Adipocyte (in vitro differentiated cells): ENCODE results near the gene OR52E4.

Experiments
- DNase-seq: peaks from one replicate; pipeline ENCODE4 v3.0.0-alpha.2; 2015; ENCODE audit warnings: low read depth
- H3K27me3 ChIP-seq: replicated peaks from 2 replicates; pipeline ENCODE4 v1.7.0; 2013; ENCODE audit warnings: mild to moderate bottlenecking, low read length, moderate library complexity; ENCODE audit not compliant: control insufficient read depth, insufficient read depth
- H3K36me3 ChIP-seq: 2 replicates; pipeline ENCODE4 v1.7.0; 2013; ENCODE audit warnings: low read length, mild to moderate bottlenecking, moderate library complexity; ENCODE audit not compliant: control insufficient read depth, insufficient read depth, severe bottlenecking
- H3K4me1 ChIP-seq: 2 replicates; pipeline ENCODE4 v1.7.0; 2013; ENCODE audit warnings: mild to moderate bottlenecking, low read length, moderate library complexity; ENCODE audit not compliant: control insufficient read depth, insufficient read depth
- H3K4me3 ChIP-seq: 2 replicates; pipeline ENCODE4 v1.7.0; 2013; ENCODE audit warnings: mild to moderate bottlenecking, low read length, moderate library complexity
- H3K9ac ChIP-seq: 2 replicates; pipeline ENCODE4 v1.7.0; 2013; ENCODE audit warnings: mild to moderate bottlenecking, low read length, moderate library complexity
- H3K9me3 ChIP-seq: 2 replicates; pipeline ENCODE4 v1.7.0; 2013; ENCODE audit warnings: mild to moderate bottlenecking, low read length, moderate library complexity; ENCODE audit not compliant: control insufficient read depth

OR52E4 gene

GRCh38 chr11:5880329-5880728, at the start of gene OR52E4:
Gene OR52E4, plus strand, starts transcription at chr11:5880629. Its CDS starts 3,664 bp downstream, at chr11:5884293.
- no peaks in the 10 kb centered on the region for H3K9me3 ChIP-seq
- H3K27me3 ChIP-seq, result peaks cover 12% of the 10 kb centered on the region
- no peak for DNase-seq
- H3K36me3 ChIP-seq, result no peaks in the 10 kb centered on the region
- no peak within 1 kb of the TSS for H3K9ac ChIP-seq
- no peak within 1 kb of the TSS for H3K4me3 ChIP-seq
- H3K4me1 ChIP-seq, result no peaks in the 10 kb centered on the region

- Histone ChIP-seq H3K27me3 (peaks cover 4% of the 10 kb centered on the region), H3K4me1 (peaks cover 8% of the 10 kb centered on the region), H3K4me3 (no peak overlapping the region), H3K36me3 (no peaks in the 10 kb centered on the region), H3K9ac (no peak overlapping the region), H3K9me3 (no peaks in the 10 kb centered on the region)
- DNase-seq, result no peak
Observed at GRCh38 chr11:5831196-5831829, 49.1 kb upstream of the OR52E4 start.

- H3K9me3 ChIP-seq, result no peaks in the 10 kb centered on the region
- peaks cover 4% of the 10 kb centered on the region for H3K27me3 ChIP-seq
- no peaks in the 10 kb centered on the region for H3K36me3 ChIP-seq
- no peak overlapping the region for H3K4me3 ChIP-seq
- peaks cover 8% of the 10 kb centered on the region for H3K4me1 ChIP-seq
- no peak for DNase-seq
- H3K9ac ChIP-seq, result no peak overlapping the region
Observed at GRCh38 chr11:5833446-5833845, 47.0 kb upstream of the OR52E4 start.

- Histone ChIP-seq H3K9me3 (no peaks in the 10 kb centered on the region), H3K4me1 (no peaks in the 10 kb centered on the region), H3K27me3 (peaks cover 4% of the 10 kb centered on the region), H3K36me3 (no peaks in the 10 kb centered on the region), H3K9ac (no peak overlapping the region), H3K4me3 (no peak overlapping the region)
- DNase-seq, result no peak
Observed at GRCh38 chr11:5837695-5838094, 42.7 kb upstream of the OR52E4 start.

GRCh38 chr11:5841797-5842196, 38.6 kb upstream of the OR52E4 start, which contains the start of gene OR52E6:
Gene OR52E6, minus strand, starts transcription at chr11:5841897. Its CDS starts 0 bp downstream, at chr11:5841897.
- H3K36me3 ChIP-seq, result no peaks in the 10 kb centered on the region
- peaks cover 5% of the 10 kb centered on the region for H3K27me3 ChIP-seq
- H3K4me1 ChIP-seq, result no peaks in the 10 kb centered on the region
- H3K9ac ChIP-seq, result no peak within 1 kb of the TSS
- DNase-seq, result no peak
- H3K4me3 ChIP-seq, result no peak within 1 kb of the TSS
- H3K9me3 ChIP-seq, result no peaks in the 10 kb centered on the region

GRCh38 chr11:5846701-5847100, 33.7 kb upstream of the OR52E4 start:
- H3K9me3 ChIP-seq, result peaks cover 1% of the 10 kb centered on the region
- H3K27me3 ChIP-seq, result peaks cover 5% of the 10 kb centered on the region
- H3K4me3 ChIP-seq, result no peak overlapping the region
- H3K9ac ChIP-seq, result no peak overlapping the region
- H3K4me1 ChIP-seq, result no peaks in the 10 kb centered on the region
- no peak for DNase-seq
- no peaks in the 10 kb centered on the region for H3K36me3 ChIP-seq

- Histone ChIP-seq H3K36me3 (no peaks in the 10 kb centered on the region), H3K9ac (no peak overlapping the region), H3K4me1 (no peaks in the 10 kb centered on the region), H3K27me3 (peaks cover 5% of the 10 kb centered on the region), H3K9me3 (peaks cover 7% of the 10 kb centered on the region), H3K4me3 (no peak overlapping the region)
- no peak for DNase-seq
Observed at GRCh38 chr11:5847711-5848110, 32.7 kb upstream of the OR52E4 start.

- no peak for DNase-seq
- H3K4me1 ChIP-seq, result no peaks in the 10 kb centered on the region
- H3K9me3 ChIP-seq, result peaks cover 10% of the 10 kb centered on the region
- H3K4me3 ChIP-seq, result no peak overlapping the region
- no peak overlapping the region for H3K9ac ChIP-seq
- H3K27me3 ChIP-seq, result no peaks in the 10 kb centered on the region
- H3K36me3 ChIP-seq, result no peaks in the 10 kb centered on the region
Observed at GRCh38 chr11:5851002-5851401, 29.4 kb upstream of the OR52E4 start.

GRCh38 chr11:5857590-5857989, 22.8 kb upstream of the OR52E4 start, which contains the start of gene OR52E8:
Gene OR52E8, minus strand, starts transcription at chr11:5857690. Its CDS starts 0 bp downstream, at chr11:5857690.
- H3K4me3 ChIP-seq, result no peak within 1 kb of the TSS
- DNase-seq, result no peak
- H3K9ac ChIP-seq, result no peak within 1 kb of the TSS
- no peaks in the 10 kb centered on the region for H3K27me3 ChIP-seq
- peaks cover 3% of the 10 kb centered on the region for H3K9me3 ChIP-seq
- no peaks in the 10 kb centered on the region for H3K36me3 ChIP-seq
- no peaks in the 10 kb centered on the region for H3K4me1 ChIP-seq

- H3K9ac ChIP-seq, result no peak overlapping the region
- H3K27me3 ChIP-seq, result no peaks in the 10 kb centered on the region
- no peak for DNase-seq
- no peaks in the 10 kb centered on the region for H3K36me3 ChIP-seq
- H3K4me3 ChIP-seq, result no peak overlapping the region
- peaks cover 2% of the 10 kb centered on the region for H3K9me3 ChIP-seq
- no peaks in the 10 kb centered on the region for H3K4me1 ChIP-seq
Observed at GRCh38 chr11:5865826-5866225, 14.6 kb upstream of the OR52E4 start.

- H3K4me1 ChIP-seq, result no peaks in the 10 kb centered on the region
- no peaks in the 10 kb centered on the region for H3K9me3 ChIP-seq
- H3K4me3 ChIP-seq, result no peak overlapping the region
- no peaks in the 10 kb centered on the region for H3K36me3 ChIP-seq
- no peak overlapping the region for H3K9ac ChIP-seq
- DNase-seq, result no peak
- H3K27me3 ChIP-seq, result peaks cover 12% of the 10 kb centered on the region
Observed at GRCh38 chr11:5878564-5878963, 1.9 kb upstream of the OR52E4 start.

- Histone ChIP-seq H3K9ac (no peak overlapping the region), H3K27me3 (peaks cover 13% of the 10 kb centered on the region), H3K4me1 (no peaks in the 10 kb centered on the region), H3K36me3 (no peaks in the 10 kb centered on the region), H3K4me3 (no peak overlapping the region), H3K9me3 (no peaks in the 10 kb centered on the region)
- no peak for DNase-seq
Observed at GRCh38 chr11:5881756-5882155, 1.3 kb downstream of the OR52E4 start.
